K562 (cell line): Measurements from ENCODE around the gene PIK3R6.

ENCODE experiments used
- IRF2 ChIP-seq: sonication (generic); formaldehyde crosslinking; IDR thresholded peaks from 2 replicates; pipeline ENCODE4 v1.8.1; 2022; ENCODE audit warnings: mild to moderate bottlenecking, missing genetic modification reagents
- SIN3A ChIP-seq, 2 experiments: fragments of 150-350 bp in 1 of 2; IDR thresholded peaks; 2 replicates each; pipeline ENCODE4 v1.6.1; 2011 to 2016; ENCODE audit warnings: borderline replicate concordance in 2 of 2, low read depth in 2 of 2, low read length in 2 of 2, mild to moderate bottlenecking in 2 of 2, moderate library complexity in 2 of 2; ENCODE audit not compliant: control insufficient read depth in 1 of 2
- SRSF9 ChIP-seq: fragments of 200-400 bp; formaldehyde crosslinking; IDR thresholded peaks from 2 replicates; pipeline ENCODE4 v1.6.1; 2017; ENCODE audit warnings: low read depth, low read length, borderline replicate concordance
- ZBTB7A ChIP-seq: IDR thresholded peaks from 2 replicates; pipeline ENCODE4 v1.6.1; 2011; ENCODE audit warnings: low read depth, mild to moderate bottlenecking, low read length, moderate library complexity, borderline replicate concordance; ENCODE audit not compliant: control insufficient read depth

DNA sequence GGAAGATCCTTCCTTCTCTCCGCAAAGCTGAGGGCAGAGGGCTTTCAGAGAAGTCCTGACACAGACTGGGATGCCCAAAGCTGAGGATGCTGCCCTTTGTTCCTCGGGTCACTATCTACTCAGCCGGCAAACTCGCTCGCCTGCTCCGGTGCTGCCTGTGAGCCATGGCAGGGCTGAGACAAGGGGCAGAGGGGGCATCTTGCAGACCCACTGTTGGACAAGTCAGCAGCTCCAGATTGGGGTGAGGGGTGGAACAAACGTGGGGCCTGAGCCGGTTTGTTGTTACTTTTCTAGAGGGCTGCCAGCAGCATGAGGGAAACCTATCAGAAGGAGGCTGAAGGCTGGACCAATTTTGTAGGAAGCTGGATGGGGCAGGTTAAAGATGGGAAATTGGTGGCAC is 47.1 kb upstream of the PIK3R6 start:
- TF ChIP-seq SIN3A (IDR thresholded peaks at IDR 0.05; ENCODE audit: borderline replicate concordance in 2 of 2, control insufficient read depth in 1 of 2, low read depth in 2 of 2, low read length in 2 of 2) (no peak), SRSF9 (no peak), ZBTB7A (no peak), IRF2 (CRISPR knock-in tag) (no peak)
